Motor neuron (in vitro differentiated cells): ENCODE results near the gene GRID1. TPM values are rescaled to one million over a fixed set of nuclear protein-coding genes. Genes with fewer than 3 reads are reported as not detected.
A peak's percentile ranks its signal among the peaks of the same experiment; 100 is the strongest.

ENCODE experiments used
- ATAC-seq, 8 experiments: fragments of 200-7000 bp; cut with Tn5 transposase; replicated peaks in 6 of 8; 2 replicates each; pipeline ENCODE4 v1.8.0; 2021; ENCODE audit warnings: mild to moderate bottlenecking in 8 of 8, moderate library complexity in 8 of 8
- H3K27ac ChIP-seq, 2 donors: fragments of 250-450 bp; sonication (Bioruptor Pico); 2 replicates each; pipeline ENCODE4 v1.9.0; 2021; ENCODE audit warnings: antibody characterized with exemption in 2 of 2, mild to moderate bottlenecking in 2 of 2, moderate library complexity in 1 of 2
- H3K4me1 ChIP-seq, 2 donors: fragments of 250-450 bp; sonication (Bioruptor Pico); replicated peaks in 1 of 2; 2 replicates each; pipeline ENCODE4 v1.6.1; 2021; ENCODE audit warnings: antibody characterized with exemption in 2 of 2, mild to moderate bottlenecking in 2 of 2, moderate library complexity in 1 of 2
- H3K4me3 ChIP-seq, 5 donors: fragments of 250-450 bp; sonication (Bioruptor Pico); 2 replicates each; pipeline ENCODE4 v1.9.0; 2021; ENCODE audit warnings: antibody characterized with exemption in 5 of 5, mild to moderate bottlenecking in 5 of 5, moderate library complexity in 4 of 5
- WGBS, 10 experiments: fragments of 450-650 bp; shearing (Covaris generic); methylation state at CpG; one replicate each; pipeline ENCODE4 v1.0.0; 2022; 5-methylcytosine and 5-hydroxymethylcytosine counted together
- in situ Hi-C, 9 experiments: fragments of 400-800 bp; cut with MboI; loops; one replicate each; pipeline ENCODE4 v1.15.0; 2021; ENCODE audit warnings: low sequenced_read_pairs in 9 of 9, low pct_unique_long_range_greater_than_20kb in 2 of 9; ENCODE audit not compliant: unreplicated experiment in 9 of 9
- total RNA-seq, 8 experiments: library from RNA; unstranded; fragments of 300-600 nt; gene quantifications; 2 replicates each; pipeline versions ENCODE4 v1.2.3 to v1.2.4, GENCODE V29; 2022

GRID1 gene
- total RNA-seq, 8 experiments from 2014 or later, result 0.15 to 10.0 (median 6.0) TPM

GRCh38 chr10:86306628-86307278 is 59.8 kb downstream of the GRID1 start:
- ATAC-seq, result peak in 5 of 8 experiments; percentile 34 to 78 (median 63)
- Histone ChIP-seq H3K4me3 (no peak overlapping the region), H3K27ac (no peak overlapping the region), H3K4me1 (peaks cover 12 to 27% of the 10 kb centered on the region in 2 donors)
- in situ Hi-C loops, result no loop called here
- WGBS, 10 experiments, result 0 to 64% (median 26%) methylated on average over 2 to 5 of the region's 6 CpGs; no CpG with 5 or more reads in 3 of the 10 experiments

- 0 to 20% (median 0%) methylated on average over 1 of the region's 1 CpG; no CpG with 5 or more reads in 7 of the 10 experiments for WGBS, 10 experiments
- H3K4me3 ChIP-seq, result no peak overlapping the region
- peaks cover 14 to 25% of the 10 kb centered on the region in 2 donors for H3K4me1 ChIP-seq
- ATAC-seq, result no peak
- no peak overlapping the region for H3K27ac ChIP-seq
- in situ Hi-C loops, result no loop called here
Measured at GRCh38 chr10:86305521-86305920, 61.1 kb downstream of the GRID1 start.

- ATAC-seq, result no peak
- H3K4me1 ChIP-seq, result peaks cover 13 to 24% of the 10 kb centered on the region in 2 donors
- no peak overlapping the region for H3K27ac ChIP-seq
- in situ Hi-C loops, result no loop called here
- 0 to 100% (median 69%) methylated on average over 1 to 3 of the region's 3 CpGs; no CpG with 5 or more reads in 4 of the 10 experiments for WGBS, 10 experiments
- H3K4me3 ChIP-seq, result no peak overlapping the region
Measured at GRCh38 chr10:86304436-86304835, 62.2 kb downstream of the GRID1 start.

GRCh38 chr10:86303626-86304025 is 63.0 kb downstream of the GRID1 start:
- Histone ChIP-seq H3K4me3 (no peak overlapping the region), H3K27ac (no peak overlapping the region), H3K4me1 (peaks cover 13 to 24% of the 10 kb centered on the region in 2 donors)
- WGBS, 10 experiments, result 7 to 97% (median 65%) methylated on average over 1 to 5 of the region's 6 CpGs; no CpG with 5 or more reads in 1 of the 10 experiments
- ATAC-seq, result no peak
- in situ Hi-C loops, result no loop called here

- no peak for ATAC-seq
- Histone ChIP-seq H3K4me1 (peaks cover 13 to 15% of the 10 kb centered on the region in 2 donors), H3K27ac (no peak overlapping the region), H3K4me3 (no peak overlapping the region)
- 0 to 92% (median 49%) methylated on average over 1 to 2 of the region's 3 CpGs; no CpG with 5 or more reads in 6 of the 10 experiments for WGBS, 10 experiments
- in situ Hi-C loops, result no loop called here
Measured at GRCh38 chr10:86301971-86302370, 64.6 kb downstream of the GRID1 start.

GRCh38 chr10:86300931-86301830 is 65.4 kb downstream of the GRID1 start:
- in situ Hi-C loops, result no loop called here
- H3K4me1 ChIP-seq, result peaks cover 9 to 13% of the 10 kb centered on the region in 2 donors
- 0 to 93% (median 62%) methylated on average over 2 to 4 of the region's 5 CpGs; no CpG with 5 or more reads in 2 of the 10 experiments for WGBS, 10 experiments
- no peak overlapping the region for H3K4me3 ChIP-seq
- peak in 1 of 8 experiments; percentile 14 for ATAC-seq
- peak overlapping the region in 1 of 2 donors; percentile 33 for H3K27ac ChIP-seq

GRCh38 chr10:86300399-86300925 is 66.1 kb downstream of the GRID1 start:
- WGBS, 10 experiments, result 0 to 83% (median 50%) methylated on average over 1 to 2 of the region's 3 CpGs; no CpG with 5 or more reads in 6 of the 10 experiments
- no peak overlapping the region for H3K27ac ChIP-seq
- H3K4me3 ChIP-seq, result no peak overlapping the region
- no peak for ATAC-seq
- in situ Hi-C loops, result no loop called here
- peaks cover 9 to 13% of the 10 kb centered on the region in 2 donors for H3K4me1 ChIP-seq

- WGBS, 10 experiments, result 0 to 100% (median 55%) methylated on average over 1 to 3 of the region's 3 CpGs; no CpG with 5 or more reads in 4 of the 10 experiments
- Histone ChIP-seq H3K4me1 (peaks cover 9% of the 10 kb centered on the region in 2 donors), H3K4me3 (no peak overlapping the region), H3K27ac (no peak overlapping the region)
- in situ Hi-C loops, result no loop called here
- ATAC-seq, result no peak
Measured at GRCh38 chr10:86299562-86299961, 67.0 kb downstream of the GRID1 start.

- in situ Hi-C loops, result no loop called here
- peaks cover 8 to 9% of the 10 kb centered on the region in 2 donors for H3K4me1 ChIP-seq
- WGBS, 10 experiments, result 28 to 95% (median 70%) methylated on average over 1 to 3 of the region's 9 CpGs; no CpG with 5 or more reads in 3 of the 10 experiments
- no peak overlapping the region for H3K4me3 ChIP-seq
- ATAC-seq, result no peak
- H3K27ac ChIP-seq, result no peak overlapping the region
Measured at GRCh38 chr10:86298501-86299001, 68.0 kb downstream of the GRID1 start.

- no peak overlapping the region for H3K27ac ChIP-seq
- 17 to 100% (median 93%) methylated on average over 1 to 3 of the region's 3 CpGs; no CpG with 5 or more reads in 4 of the 10 experiments for WGBS, 10 experiments
- no peaks in the 10 kb centered on the region for H3K4me1 ChIP-seq
- no peak for ATAC-seq
- no peak overlapping the region for H3K4me3 ChIP-seq
- in situ Hi-C loops, result no loop called here
Measured at GRCh38 chr10:86295791-86296190, 70.8 kb downstream of the GRID1 start.

GRCh38 chr10:86295351-86295750 is 71.2 kb downstream of the GRID1 start:
- WGBS, 10 experiments, result 62 to 100% (median 91%) methylated on average over 1 to 11 of the region's 14 CpGs; no CpG with 5 or more reads in 2 of the 10 experiments
- in situ Hi-C loops, result no loop called here
- Histone ChIP-seq H3K27ac (no peak overlapping the region), H3K4me1 (no peaks in the 10 kb centered on the region), H3K4me3 (no peak overlapping the region)
- no peak for ATAC-seq

GRCh38 chr10:86294346-86295265 is 72.0 kb downstream of the GRID1 start:
- no peak for ATAC-seq
- WGBS, 10 experiments, result 8 to 100% (median 83%) methylated on average over 1 to 8 of the region's 16 CpGs; no CpG with 5 or more reads in 1 of the 10 experiments

More at GRCh38 chr10:86294346-86295265, 72.0 kb downstream of the GRID1 start:
- no peak overlapping the region for H3K27ac ChIP-seq
- H3K4me1 ChIP-seq, result no peaks in the 10 kb centered on the region
- in situ Hi-C loops, result no loop called here
- H3K4me3 ChIP-seq, result no peak overlapping the region
